K562 (cell line): ENCODE data around the gene HSD17B11. TPM values are rescaled to one million over a fixed set of nuclear protein-coding genes. Genes with fewer than 3 reads are reported as not detected.

Experiments used
- polyA plus RNA-seq, 8 experiments: library from polyadenylated mRNA; depleted of rRNA in 4 of 8; stranded (reverse) in 5 of 8; unstranded in 3 of 8; fragments of >200 nt; fragmentation: Nextera tagmentation in 2 of 8; fragmentation: Illumina TruSeq in 1 of 8; extraction: Ambion mirVana in 2 of 8; extraction: Trizol in 1 of 8; gene quantifications; 2 replicates each; pipeline versions ENCODE4 v1.2.1 to v1.2.3, GENCODE V29; 2011 to 2014; ENCODE audit warnings: inconsistent platforms in 1 of 8, missing spikeins in 1 of 8
- total RNA-seq, 7 experiments: library from RNA; depleted of rRNA in 6 of 7; stranded (reverse); fragments of >200 nt in 6 of 7; fragmentation: Illumina TruSeq in 2 of 7; extraction: Trizol in 2 of 7; gene quantifications; 2 replicates each; pipeline versions ENCODE4 v1.2.1 to v1.2.3, GENCODE V29; 2011 to 2021; ENCODE audit warnings: low replicate concordance in 1 of 7
- TF ChIP-seq, protein P1 (sequence below): fragments of 200-600 bp; sonication (generic); IDR thresholded peaks from one replicate; pipeline ENCODE4 v1.6.1; 2012; ENCODE audit warnings: mild to moderate bottlenecking, low read depth, low read length, inconsistent platforms

Gene HSD17B11
- total and polyA plus RNA-seq, 9 of the 15 experiments (the other 6 are each of a cell fraction or from before 2014, with no cell fraction given) = 26.0 to 108 (median 81.0) TPM

- TF ChIP-seq, protein P1, sequence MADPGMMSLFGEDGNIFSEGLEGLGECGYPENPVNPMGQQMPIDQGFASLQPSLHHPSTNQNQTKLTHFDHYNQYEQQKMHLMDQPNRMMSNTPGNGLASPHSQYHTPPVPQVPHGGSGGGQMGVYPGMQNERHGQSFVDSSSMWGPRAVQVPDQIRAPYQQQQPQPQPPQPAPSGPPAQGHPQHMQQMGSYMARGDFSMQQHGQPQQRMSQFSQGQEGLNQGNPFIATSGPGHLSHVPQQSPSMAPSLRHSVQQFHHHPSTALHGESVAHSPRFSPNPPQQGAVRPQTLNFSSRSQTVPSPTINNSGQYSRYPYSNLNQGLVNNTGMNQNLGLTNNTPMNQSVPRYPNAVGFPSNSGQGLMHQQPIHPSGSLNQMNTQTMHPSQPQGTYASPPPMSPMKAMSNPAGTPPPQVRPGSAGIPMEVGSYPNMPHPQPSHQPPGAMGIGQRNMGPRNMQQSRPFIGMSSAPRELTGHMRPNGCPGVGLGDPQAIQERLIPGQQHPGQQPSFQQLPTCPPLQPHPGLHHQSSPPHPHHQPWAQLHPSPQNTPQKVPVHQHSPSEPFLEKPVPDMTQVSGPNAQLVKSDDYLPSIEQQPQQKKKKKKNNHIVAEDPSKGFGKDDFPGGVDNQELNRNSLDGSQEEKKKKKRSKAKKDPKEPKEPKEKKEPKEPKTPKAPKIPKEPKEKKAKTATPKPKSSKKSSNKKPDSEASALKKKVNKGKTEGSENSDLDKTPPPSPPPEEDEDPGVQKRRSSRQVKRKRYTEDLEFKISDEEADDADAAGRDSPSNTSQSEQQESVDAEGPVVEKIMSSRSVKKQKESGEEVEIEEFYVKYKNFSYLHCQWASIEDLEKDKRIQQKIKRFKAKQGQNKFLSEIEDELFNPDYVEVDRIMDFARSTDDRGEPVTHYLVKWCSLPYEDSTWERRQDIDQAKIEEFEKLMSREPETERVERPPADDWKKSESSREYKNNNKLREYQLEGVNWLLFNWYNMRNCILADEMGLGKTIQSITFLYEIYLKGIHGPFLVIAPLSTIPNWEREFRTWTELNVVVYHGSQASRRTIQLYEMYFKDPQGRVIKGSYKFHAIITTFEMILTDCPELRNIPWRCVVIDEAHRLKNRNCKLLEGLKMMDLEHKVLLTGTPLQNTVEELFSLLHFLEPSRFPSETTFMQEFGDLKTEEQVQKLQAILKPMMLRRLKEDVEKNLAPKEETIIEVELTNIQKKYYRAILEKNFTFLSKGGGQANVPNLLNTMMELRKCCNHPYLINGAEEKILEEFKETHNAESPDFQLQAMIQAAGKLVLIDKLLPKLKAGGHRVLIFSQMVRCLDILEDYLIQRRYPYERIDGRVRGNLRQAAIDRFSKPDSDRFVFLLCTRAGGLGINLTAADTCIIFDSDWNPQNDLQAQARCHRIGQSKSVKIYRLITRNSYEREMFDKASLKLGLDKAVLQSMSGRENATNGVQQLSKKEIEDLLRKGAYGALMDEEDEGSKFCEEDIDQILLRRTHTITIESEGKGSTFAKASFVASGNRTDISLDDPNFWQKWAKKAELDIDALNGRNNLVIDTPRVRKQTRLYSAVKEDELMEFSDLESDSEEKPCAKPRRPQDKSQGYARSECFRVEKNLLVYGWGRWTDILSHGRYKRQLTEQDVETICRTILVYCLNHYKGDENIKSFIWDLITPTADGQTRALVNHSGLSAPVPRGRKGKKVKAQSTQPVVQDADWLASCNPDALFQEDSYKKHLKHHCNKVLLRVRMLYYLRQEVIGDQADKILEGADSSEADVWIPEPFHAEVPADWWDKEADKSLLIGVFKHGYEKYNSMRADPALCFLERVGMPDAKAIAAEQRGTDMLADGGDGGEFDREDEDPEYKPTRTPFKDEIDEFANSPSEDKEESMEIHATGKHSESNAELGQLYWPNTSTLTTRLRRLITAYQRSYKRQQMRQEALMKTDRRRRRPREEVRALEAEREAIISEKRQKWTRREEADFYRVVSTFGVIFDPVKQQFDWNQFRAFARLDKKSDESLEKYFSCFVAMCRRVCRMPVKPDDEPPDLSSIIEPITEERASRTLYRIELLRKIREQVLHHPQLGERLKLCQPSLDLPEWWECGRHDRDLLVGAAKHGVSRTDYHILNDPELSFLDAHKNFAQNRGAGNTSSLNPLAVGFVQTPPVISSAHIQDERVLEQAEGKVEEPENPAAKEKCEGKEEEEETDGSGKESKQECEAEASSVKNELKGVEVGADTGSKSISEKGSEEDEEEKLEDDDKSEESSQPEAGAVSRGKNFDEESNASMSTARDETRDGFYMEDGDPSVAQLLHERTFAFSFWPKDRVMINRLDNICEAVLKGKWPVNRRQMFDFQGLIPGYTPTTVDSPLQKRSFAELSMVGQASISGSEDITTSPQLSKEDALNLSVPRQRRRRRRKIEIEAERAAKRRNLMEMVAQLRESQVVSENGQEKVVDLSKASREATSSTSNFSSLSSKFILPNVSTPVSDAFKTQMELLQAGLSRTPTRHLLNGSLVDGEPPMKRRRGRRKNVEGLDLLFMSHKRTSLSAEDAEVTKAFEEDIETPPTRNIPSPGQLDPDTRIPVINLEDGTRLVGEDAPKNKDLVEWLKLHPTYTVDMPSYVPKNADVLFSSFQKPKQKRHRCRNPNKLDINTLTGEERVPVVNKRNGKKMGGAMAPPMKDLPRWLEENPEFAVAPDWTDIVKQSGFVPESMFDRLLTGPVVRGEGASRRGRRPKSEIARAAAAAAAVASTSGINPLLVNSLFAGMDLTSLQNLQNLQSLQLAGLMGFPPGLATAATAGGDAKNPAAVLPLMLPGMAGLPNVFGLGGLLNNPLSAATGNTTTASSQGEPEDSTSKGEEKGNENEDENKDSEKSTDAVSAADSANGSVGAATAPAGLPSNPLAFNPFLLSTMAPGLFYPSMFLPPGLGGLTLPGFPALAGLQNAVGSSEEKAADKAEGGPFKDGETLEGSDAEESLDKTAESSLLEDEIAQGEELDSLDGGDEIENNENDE = no peak
- TF ChIP-seq, all 486 proteins: peak for 0
Observed at GRCh38 chr4:87430038-87430437, 39.0 kb upstream of the HSD17B11 start (continued).
